ENCODE results near the gene TLE4.
A peak's percentile ranks its signal among the peaks of the same experiment; 100 is the strongest.

Gene TLE4

DNA sequence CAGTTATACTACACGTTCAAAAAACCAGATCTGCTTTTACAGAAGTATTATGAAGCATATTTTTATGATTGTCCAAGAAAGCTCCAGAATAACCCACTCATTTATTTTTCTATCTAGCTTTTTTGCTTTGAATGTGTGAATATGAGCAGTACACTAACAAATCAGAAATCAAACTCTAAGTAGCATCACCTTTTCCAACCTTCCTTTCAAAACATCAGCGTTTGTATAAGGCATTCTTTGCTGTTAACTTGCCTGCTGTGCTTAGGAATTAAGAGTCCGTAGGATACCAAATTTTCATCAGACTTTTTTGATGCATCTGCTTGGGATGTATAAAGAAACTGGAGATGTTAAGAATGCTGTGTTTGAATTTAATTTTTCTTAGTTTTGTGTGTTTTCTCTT lies 3.8 kb downstream of the TLE4 start:
- Histone ChIP-seq H3K27me3 (ENCODE audit: insufficient read depth, poor library complexity, severe bottlenecking) (no peaks in the 10 kb centered on the region), H3K27ac (replicated peaks) (no peak overlapping the region), H3K4me3 (replicated peaks; ENCODE audit: insufficient read depth, low read length) (no peak overlapping the region)
- no peak for DNase-seq (ENCODE audit: low read depth in 1 of 2, low spot score in 1 of 2)
- no peak for TF ChIP-seq SPI1 (IDR thresholded peaks at IDR 0.05; ENCODE audit: borderline replicate concordance, low read depth)

GRCh38 chr9:79577969-79578723 lies 6.4 kb downstream of the TLE4 start:
- DNase-seq (ENCODE audit: low read depth in 1 of 2, low spot score in 1 of 2), result peak in 1 of 2 experiments; percentile 20
- Histone ChIP-seq H3K27me3 (ENCODE audit: insufficient read depth, poor library complexity, severe bottlenecking) (no peaks in the 10 kb centered on the region), H3K27ac (replicated peaks) (peak overlapping the region; percentile 30; the same call in 1 of the 2 replicates), H3K4me3 (replicated peaks; ENCODE audit: insufficient read depth, low read length) (no peak overlapping the region)
- TF ChIP-seq SPI1 (IDR thresholded peaks at IDR 0.05; ENCODE audit: borderline replicate concordance, low read depth) (no peak), REST (IDR thresholded peaks at IDR 0.05; ENCODE audit: insufficient replicate concordance, low read depth) (no peak), POLR2AphosphoS5 (IDR thresholded peaks at IDR 0.05; ENCODE audit: low read depth) (no peak), GABPA (IDR thresholded peaks at IDR 0.05; ENCODE audit: low read depth) (no peak)
- TF ChIP-seq, protein P1, sequence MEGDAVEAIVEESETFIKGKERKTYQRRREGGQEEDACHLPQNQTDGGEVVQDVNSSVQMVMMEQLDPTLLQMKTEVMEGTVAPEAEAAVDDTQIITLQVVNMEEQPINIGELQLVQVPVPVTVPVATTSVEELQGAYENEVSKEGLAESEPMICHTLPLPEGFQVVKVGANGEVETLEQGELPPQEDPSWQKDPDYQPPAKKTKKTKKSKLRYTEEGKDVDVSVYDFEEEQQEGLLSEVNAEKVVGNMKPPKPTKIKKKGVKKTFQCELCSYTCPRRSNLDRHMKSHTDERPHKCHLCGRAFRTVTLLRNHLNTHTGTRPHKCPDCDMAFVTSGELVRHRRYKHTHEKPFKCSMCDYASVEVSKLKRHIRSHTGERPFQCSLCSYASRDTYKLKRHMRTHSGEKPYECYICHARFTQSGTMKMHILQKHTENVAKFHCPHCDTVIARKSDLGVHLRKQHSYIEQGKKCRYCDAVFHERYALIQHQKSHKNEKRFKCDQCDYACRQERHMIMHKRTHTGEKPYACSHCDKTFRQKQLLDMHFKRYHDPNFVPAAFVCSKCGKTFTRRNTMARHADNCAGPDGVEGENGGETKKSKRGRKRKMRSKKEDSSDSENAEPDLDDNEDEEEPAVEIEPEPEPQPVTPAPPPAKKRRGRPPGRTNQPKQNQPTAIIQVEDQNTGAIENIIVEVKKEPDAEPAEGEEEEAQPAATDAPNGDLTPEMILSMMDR (IDR thresholded peaks at IDR 0.05; ENCODE audit: insufficient read depth, low read length), result no peak

DNA sequence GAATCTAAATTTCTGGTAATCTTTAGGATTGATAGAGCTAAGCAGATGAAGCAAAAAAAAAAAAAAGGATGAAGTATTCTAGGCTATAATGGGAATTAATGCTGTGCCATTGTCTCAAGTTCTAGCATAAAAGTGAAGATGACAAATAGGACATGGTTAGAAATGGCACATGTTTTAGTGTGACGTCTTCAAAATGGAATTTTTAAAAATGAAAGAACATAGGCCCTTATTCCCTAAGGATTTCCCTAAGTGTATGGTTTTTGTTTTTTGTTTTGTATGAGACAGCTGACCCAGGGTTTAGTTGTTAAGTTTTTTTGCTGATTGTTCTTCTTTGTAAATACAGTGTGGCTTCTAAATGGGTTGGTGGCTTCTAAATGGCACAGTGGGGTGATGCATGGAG lies 7.1 kb downstream of the TLE4 start:
- no peak for TF ChIP-seq GABPA (IDR thresholded peaks at IDR 0.05; ENCODE audit: low read depth)
- TF ChIP-seq REST (IDR thresholded peaks at IDR 0.05; ENCODE audit: insufficient replicate concordance, low read depth), result no peak
- TF ChIP-seq, protein P1 (IDR thresholded peaks at IDR 0.05; ENCODE audit: insufficient read depth, low read length), result no peak
- no peak for TF ChIP-seq POLR2AphosphoS5 (IDR thresholded peaks at IDR 0.05; ENCODE audit: low read depth)
- no peak for TF ChIP-seq SPI1 (IDR thresholded peaks at IDR 0.05; ENCODE audit: borderline replicate concordance, low read depth)
- Histone ChIP-seq H3K4me3 (replicated peaks; ENCODE audit: insufficient read depth, low read length) (no peak overlapping the region), H3K27ac (replicated peaks) (no peak overlapping the region), H3K27me3 (ENCODE audit: insufficient read depth, poor library complexity, severe bottlenecking) (no peaks in the 10 kb centered on the region)
- DNase-seq (ENCODE audit: low read depth in 1 of 2, low spot score in 1 of 2), result no peak

DNA sequence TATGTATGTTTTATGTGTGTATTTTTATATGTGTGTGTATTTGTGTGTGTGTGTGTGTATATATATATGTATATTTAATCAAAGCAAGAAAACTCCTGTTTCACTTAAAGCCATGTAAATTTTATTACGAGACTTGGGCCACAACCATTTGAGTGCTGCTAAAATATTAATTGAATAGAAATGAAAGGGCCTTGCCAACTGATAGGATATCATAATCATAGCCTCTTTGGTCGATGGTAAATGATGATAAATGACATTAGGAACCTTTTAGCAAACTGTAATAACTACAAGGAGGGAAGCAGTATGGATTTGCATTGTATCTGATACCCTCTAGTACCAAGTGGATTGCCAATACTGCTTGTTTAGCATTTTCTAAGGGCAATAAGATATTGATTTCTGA lies 7.9 kb downstream of the TLE4 start:
- no peak for TF ChIP-seq POLR2AphosphoS5 (IDR thresholded peaks at IDR 0.05; ENCODE audit: low read depth)
- TF ChIP-seq SPI1 (IDR thresholded peaks at IDR 0.05; ENCODE audit: borderline replicate concordance, low read depth), result no peak
- no peak for TF ChIP-seq REST (IDR thresholded peaks at IDR 0.05; ENCODE audit: insufficient replicate concordance, low read depth)
- TF ChIP-seq, protein P1 (IDR thresholded peaks at IDR 0.05; ENCODE audit: insufficient read depth, low read length), result no peak
- no peak for TF ChIP-seq GABPA (IDR thresholded peaks at IDR 0.05; ENCODE audit: low read depth)
- no peak for DNase-seq (ENCODE audit: low read depth in 1 of 2, low spot score in 1 of 2)
- Histone ChIP-seq H3K4me3 (replicated peaks; ENCODE audit: insufficient read depth, low read length) (no peak overlapping the region), H3K27me3 (ENCODE audit: insufficient read depth, poor library complexity, severe bottlenecking) (no peaks in the 10 kb centered on the region), H3K27ac (replicated peaks) (no peak overlapping the region)

All from HL-60 (cell line).